GM21381 (cell line): ENCODE data around the gene C20orf141.
"Not testable (repeated sequence)": the region's sequence is repeated elsewhere in the genome, so short reads cannot be mapped to it uniquely, and the experiment has no call there.

ENCODE experiments used
- ATAC-seq: cut with Tn5 transposase; IDR thresholded peaks from one replicate; pipeline ENCODE4 v1.9.1; 2021; ENCODE audit warnings: mild to moderate bottlenecking, moderate library complexity; ENCODE audit not compliant: unreplicated experiment

C20orf141 gene

GRCh38 chr20:2814587-2815051 lies at the start of gene C20orf141:
Gene C20orf141 (plus strand): TSS chr20:2814987. CDS start chr20:2815185, 198 bp downstream.
- no peak for ATAC-seq

GRCh38 chr20:2767768-2768631 lies 46.8 kb upstream of the C20orf141 start:
- no peak for ATAC-seq

DNA sequence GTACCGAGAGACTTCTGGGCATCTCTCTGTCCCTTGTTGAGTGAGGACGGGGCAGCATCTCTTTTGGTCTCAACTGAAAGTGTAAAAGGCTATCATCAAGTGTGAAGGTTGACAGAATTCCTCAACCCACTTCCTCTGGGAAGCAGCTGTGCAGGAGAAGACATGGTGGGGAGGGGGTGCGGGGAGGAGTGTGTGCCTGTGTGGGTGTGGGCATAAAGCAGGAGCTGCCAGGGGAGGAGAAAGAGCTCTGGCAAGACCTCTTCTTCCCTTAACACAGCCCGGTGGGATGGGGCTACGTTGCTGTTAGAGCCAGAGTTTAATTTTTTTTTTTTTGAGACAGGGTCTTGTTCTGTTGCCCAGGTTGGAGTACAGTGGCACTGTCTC lies 46.2 kb upstream of the C20orf141 start:
- no peak for ATAC-seq

- ATAC-seq = not testable (repeated sequence)
Observed at GRCh38 chr20:2770091-2770490, 44.7 kb upstream of the C20orf141 start.

DNA sequence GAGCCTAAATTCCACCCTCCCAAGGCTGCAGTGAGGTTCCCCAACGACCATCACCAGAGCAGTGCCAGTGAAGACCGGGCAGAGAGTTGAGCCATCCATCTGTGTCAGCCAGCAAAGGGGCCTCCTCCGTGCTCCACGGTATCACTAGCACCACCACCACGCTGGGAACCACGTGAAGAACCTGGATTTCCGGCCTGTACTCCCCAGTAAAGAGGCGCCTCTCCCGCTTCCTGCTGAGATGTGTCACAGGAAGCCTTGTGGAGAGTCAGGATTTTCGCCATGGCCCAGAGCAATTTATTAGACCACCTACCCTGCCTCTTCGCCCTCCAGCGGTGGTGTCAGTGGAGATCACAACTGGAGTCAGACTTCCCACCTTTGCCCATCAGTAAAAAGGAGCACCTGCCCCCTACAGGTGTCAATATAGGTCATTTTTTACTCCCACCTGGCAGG lies 43.1 kb upstream of the C20orf141 start:
- ATAC-seq = no peak

GRCh38 chr20:2773812-2774211 lies 41.0 kb upstream of the C20orf141 start:
- ATAC-seq = no peak

- ATAC-seq = no peak
Observed at GRCh38 chr20:2775139-2775538, 39.6 kb upstream of the C20orf141 start.

- ATAC-seq = no peak
Observed at GRCh38 chr20:2778602-2779321, 36.0 kb upstream of the C20orf141 start.

DNA sequence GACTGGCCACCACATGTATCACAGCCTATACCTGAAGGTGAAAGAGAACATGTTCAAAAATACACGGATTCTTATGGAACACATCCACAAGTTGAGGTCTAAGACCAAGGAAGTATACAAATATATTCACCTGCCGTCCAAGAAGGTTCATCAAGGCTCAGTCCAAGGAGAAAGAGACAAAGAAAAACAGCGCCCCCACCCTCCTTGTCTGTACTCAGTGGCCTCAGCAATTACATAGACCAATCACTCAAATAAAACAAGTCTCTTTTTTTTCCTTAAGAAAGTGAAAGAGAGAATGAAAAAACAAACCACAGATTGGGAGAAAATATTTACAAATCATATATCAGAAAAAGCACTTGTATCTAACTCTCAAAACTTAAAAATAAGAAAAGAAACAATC lies 33.8 kb upstream of the C20orf141 start:
- ATAC-seq = no peak

DNA sequence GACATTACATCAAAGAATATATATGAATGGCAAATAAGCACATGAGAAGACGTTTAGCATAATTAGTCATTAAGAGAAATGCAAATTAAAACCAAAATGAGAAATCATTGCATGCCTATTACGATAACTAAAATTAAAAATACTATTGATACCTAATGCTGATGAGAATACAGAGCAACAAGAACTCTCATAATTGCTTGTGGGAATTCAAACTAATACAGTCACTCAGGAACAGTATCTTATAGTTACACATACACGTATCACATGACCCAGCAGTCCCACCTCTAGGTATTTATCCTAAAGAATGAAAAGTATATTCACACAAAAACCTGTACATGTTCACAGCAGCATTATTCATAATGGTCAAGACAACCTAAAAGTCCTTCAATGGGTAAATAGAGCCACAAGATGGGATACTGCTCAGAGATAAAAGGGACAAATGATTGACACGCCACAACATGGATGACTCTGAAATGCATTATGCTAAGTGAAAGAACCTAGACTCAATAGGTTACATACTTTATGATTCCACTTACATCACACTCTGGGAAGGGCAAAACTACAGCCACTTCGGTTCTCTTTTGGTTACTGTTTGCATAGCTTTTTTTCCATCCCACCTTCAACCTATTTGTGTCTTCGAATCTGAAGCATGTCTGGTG lies 30.8 kb upstream of the C20orf141 start:
- ATAC-seq = no peak

- ATAC-seq = no peak
Observed at GRCh38 chr20:2793471-2793870, 21.3 kb upstream of the C20orf141 start.

DNA sequence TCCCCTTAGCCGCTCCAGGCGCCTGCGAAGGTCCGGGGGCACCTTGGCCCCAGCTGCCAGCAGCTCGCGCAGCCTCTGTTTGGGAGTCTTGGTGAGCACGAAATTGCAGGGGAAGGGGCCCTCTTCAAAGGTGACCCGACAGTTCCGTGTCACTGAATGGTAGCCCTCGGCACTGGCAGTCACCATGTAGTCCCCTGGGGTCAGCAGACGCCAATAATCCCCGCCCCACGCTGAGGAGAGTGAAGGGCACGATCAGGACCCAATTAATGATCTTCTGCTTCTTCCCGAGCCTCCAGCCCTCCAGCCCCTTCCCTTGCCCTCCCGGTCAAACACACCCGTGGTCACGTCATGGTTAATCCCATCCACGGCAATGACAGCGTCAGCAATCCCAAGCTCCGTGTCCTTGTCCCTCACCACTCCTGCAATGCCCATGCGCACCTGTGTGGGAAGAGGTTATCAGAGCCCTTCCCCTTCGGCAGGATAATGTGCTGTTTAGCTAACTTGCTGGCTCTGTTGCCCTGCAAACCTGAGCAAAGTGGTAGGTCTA lies 20.5 kb upstream of the C20orf141 start:
- ATAC-seq = no peak

GRCh38 chr20:2794866-2795447 lies 19.8 kb upstream of the C20orf141 start:
- no peak for ATAC-seq

DNA sequence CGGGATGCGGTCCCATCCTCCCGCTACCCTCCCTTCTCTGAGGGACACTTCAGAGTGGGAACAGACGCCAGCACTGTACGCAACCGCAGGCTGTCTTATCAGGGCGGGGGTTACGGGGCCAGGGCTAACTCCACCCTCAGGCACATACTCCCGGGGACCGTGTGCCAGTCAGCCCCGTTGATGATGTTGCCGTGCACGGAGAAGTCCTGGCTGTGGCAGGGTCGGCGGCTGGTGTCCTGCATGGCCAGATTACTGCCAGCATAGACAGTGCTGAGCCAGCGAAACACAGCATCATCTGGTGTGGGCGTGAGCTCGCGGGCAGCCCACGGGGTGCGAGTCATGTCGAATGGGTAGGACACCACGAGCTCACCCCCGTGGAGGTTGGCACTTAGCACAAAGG lies 19.3 kb upstream of the C20orf141 start:
- ATAC-seq = no peak

GRCh38 chr20:2796011-2796660 lies 18.7 kb upstream of the C20orf141 start:
- ATAC-seq = no peak

GRCh38 chr20:2797136-2797983 lies 17.4 kb upstream of the C20orf141 start:
- ATAC-seq = no peak

DNA sequence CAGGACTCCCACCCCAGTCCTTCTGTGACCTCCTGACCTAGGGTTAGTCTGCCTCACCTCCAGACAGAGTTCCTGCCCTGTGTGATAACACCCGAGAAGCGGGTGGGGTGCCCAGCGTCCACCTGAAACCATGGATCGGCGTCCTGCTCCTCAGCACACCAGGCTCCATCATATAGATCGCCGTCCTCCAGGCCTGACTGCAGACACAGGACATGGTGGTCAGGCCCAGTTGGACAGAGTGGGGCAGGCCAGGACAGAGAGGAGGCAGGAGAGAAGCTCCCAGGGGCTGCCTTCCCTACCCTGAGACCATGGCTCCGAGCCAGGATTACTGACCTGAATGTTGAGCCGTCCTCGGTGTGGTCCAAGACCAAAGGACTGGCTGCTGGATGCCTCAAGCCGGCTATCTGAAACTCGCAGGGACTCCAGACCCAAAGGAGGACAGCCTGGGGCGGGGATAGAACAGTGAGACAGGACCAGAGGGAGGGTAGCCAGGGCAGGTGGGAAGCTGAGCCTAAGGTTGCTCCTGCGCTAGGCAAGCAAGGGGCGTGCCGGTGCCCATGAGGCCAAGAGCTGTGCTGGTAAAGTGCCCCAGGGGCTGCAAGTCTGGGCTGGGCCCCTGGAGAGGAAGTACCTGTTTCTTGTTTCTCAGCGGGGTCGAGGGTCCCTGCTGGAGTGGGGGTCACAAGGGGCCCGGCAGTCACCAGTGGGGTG lies 16.5 kb upstream of the C20orf141 start:
- no peak for ATAC-seq

- ATAC-seq = no peak
Observed at GRCh38 chr20:2798814-2799213, 16.0 kb upstream of the C20orf141 start.

GRCh38 chr20:2799271-2799670 lies 15.5 kb upstream of the C20orf141 start:
- ATAC-seq = no peak
